ENCODE data around the gene ADAMTS5.

The ADAMTS5 gene

DNA sequence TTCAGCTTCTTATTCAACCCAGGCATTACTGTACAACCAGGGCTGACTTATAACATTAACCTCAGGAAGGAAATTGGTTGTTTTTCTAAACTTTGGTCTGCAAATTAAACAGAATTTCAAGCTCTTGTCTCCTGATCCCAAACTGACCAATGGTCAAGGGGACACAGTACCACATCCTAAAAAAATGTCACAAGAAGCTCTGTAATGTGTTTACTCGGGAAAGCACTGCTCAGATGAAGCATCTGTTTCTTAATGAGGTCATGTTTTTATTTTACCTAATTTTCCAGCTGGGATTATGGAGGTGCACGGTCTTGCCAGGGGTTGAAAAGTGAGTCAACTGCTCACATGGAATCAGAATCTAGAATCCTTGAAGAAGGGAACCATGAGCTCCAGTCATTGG is 18.7 kb downstream of the ADAMTS5 start:
- DNase-seq (ENCODE audit: low read depth in 2 of 2), result no peak

DNA sequence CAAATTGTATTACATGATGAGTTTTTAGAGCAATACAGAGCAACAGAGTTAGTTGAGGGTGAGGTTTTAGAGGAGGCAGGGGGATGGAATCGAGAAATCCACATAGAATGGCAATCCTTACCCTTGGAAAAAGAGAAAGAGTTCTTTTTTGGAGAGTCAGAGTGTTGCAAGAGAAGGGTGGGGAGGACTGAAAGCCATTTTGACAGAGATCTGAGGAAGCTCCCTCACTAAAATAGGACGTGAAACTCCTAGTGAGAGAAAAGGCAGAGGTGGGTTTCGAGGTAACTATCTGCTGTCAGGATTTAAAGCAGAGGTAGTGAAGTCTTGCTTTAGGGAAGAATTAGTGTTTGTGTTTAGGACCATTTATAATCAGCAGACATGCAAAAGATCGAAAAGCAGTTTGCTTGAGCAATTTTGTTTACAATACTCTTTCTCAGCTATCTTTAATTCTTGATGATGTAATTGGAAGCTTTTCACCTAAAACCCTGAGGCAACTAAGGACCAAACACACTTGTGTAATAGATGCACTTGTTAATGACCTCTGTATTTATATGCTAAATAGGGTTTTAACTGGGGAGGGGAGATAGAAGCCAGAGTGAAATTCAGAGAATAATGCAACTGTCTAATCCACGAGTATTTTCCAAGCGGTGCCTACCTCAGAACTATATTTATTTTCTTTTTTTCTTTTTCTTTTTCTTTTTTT is 20.0 kb downstream of the ADAMTS5 start:
- no peak for DNase-seq (ENCODE audit: low read depth in 2 of 2)

DNA sequence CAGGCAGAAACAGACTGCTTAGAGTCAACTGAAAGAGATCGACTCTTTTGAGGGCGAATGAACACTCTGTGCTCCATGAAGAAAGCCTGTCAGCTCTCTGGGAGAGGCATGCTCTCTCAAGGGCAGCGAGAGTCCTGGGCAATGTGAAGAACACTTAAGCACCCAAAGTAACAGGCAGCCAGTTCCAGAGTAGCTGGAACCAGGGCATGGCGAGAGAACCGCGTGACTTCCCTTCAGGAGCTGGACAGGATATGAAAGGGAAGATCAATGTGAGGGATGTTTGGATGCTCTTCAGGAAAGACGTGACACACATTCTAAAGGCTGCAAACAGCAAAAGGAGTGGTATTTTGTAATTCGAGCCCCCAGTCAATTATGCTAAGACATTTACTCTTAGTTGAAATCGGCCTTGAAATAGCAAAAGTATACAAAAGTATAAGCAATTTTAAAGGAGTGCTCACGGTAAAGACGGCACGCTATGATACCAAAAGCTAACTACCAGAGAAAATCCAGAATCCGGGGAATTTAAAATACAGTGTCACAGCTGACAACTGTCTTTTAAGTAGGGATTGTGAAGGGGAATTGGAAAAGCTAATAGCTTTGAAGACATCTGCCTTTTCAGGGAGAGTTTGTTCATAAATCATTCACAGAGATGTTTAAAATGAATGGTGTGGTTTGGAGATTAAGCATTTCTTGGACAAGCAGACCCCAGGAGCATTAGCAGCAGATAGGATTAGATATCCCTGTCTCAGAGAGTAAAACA is 20.8 kb downstream of the ADAMTS5 start:
- no peak for DNase-seq (ENCODE audit: low read depth in 2 of 2)

DNA sequence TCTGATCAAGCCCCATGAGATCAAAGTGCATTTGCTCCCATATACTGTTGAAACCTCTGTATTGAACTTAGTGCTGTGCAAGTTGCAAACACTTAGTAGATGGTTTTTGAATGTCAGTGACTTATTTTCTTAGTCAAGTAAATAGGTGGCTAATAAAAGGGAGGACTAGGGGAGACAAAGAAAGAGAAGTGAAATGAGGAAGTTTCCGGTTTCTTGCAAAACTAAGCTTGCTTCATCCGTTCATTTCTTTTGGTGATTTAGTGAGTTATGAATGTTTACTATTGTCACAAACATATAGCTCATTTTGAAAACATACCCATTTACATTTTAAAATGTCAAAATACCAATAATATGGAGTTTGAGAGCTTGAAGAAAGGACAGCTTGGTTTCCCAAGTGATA is 23.0 kb downstream of the ADAMTS5 start:
- no peak for DNase-seq (ENCODE audit: low read depth in 2 of 2)

DNA sequence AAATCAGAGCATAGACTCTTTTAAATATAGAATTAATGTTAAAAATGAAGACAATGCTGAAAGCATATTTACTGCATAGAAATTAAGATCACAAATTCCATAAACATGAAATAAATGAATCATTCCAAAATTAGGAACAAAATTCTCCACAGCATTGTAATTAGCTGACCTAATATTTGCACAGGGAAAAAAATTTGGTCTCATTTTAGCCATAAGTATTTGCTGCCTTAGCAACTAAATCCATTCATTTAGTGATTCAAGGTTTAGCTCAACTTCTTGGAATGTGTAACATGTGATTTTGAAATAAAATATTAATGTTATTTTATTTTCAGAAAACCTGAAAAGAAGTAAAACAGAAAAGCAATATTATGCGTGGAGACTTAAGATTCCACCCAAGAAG is 25.5 kb downstream of the ADAMTS5 start:
- DNase-seq (ENCODE audit: low read depth in 2 of 2), result no peak

DNA sequence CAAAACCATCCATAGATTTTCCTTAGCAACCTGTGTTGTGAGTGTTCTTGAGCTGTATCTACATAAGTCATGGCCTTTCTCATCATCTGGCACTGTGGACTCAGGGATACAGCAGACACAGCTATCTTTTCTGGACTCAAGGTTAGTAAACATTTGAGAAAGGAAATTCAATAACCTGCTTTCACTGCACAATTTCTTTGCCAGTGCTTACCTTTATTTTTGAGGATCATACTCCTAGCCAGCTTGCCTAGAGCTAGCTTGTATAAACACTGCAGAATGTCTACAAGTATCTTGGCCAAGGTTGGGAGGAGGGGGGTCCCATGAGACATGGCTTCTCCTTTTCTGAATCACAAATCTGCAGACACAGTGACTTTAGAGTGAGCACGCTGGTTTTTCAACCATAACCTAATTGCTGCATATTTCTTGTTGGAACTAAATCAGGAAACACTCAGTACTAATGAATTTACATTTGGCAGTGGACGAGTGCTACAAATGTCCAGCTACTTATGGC is 27.2 kb downstream of the ADAMTS5 start:
- no peak for DNase-seq (ENCODE audit: low read depth in 2 of 2)

DNA sequence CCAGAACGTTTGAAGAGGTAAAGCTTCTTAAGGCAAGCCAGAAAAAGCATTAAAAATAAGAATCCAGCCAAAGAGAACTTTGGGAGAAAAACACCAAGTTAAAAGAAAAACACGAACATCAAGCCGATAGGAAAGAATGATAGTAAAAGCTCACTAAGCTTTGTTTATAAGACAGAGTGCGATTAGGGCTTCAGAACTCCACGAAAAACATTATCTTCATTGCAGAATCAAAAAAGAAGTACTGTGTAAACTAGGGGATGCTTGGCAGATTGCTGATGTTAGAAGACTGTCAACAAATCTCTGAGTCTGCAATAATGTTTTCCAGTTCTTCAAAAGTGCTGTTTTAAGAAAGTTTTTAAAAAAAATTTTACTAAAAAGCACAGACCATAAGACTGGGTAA is 30.2 kb downstream of the ADAMTS5 start:
- DNase-seq (ENCODE audit: low read depth in 2 of 2), result no peak

DNA sequence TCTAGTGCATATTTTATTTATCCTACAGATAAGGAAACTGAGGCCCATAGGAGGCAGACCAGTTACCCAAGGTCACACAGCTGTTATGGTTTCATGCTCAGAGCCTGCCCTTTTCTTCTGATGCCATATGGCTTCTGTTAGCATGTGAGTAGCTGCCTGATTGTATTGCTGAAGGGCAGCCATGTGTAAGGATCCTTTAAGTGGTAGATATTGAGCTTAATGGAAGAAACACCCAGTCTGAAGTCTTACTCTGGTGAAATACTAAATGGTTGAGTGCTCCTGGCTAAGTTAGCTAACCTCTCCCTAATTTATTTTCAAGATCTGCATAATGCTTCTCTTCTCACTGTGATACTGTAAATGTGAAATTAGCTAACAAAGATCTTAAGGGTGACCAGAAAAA is 30.9 kb downstream of the ADAMTS5 start:
- DNase-seq (ENCODE audit: low read depth in 2 of 2), result no peak

DNA sequence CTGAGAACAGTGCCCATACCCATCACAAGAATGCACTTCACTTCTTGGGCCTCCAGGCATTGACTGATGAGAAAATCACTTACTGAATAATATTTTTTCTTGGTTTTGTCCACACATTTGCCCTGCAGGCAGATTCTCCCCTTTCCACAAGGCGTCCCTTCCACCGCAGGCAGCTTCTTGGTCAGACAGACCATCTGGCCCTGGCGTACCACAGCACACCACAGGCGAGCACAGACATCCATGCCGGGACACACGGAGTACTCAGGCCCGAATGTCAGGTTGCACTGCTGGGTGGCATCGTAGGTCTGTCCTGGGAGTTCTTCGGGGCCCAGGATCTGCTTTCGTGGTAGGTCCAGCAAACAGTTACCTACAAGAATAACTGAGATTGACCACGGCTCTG is 32.5 kb downstream of the ADAMTS5 start:
- DNase-seq (ENCODE audit: low read depth in 2 of 2), result no peak

DNA sequence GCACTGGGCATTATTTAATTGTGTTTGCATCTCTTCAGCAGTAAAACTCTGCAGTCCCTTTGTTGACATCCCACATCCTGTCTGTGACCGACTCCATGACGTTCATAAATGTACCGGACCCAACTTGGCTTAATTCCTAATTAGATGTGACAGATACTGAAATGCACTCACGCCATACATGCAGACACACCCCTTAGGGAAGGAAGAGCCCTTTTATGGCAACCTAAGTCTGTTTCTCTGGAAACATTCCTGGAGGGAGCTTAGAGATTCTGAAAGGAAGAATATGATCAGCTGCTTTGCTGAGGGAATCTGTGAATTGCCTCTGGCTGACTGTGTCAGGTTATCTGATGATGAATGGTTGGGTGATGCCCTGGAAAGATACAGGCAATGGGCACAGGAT is 33.4 kb downstream of the ADAMTS5 start:
- DNase-seq (ENCODE audit: low read depth in 2 of 2), result no peak

DNA sequence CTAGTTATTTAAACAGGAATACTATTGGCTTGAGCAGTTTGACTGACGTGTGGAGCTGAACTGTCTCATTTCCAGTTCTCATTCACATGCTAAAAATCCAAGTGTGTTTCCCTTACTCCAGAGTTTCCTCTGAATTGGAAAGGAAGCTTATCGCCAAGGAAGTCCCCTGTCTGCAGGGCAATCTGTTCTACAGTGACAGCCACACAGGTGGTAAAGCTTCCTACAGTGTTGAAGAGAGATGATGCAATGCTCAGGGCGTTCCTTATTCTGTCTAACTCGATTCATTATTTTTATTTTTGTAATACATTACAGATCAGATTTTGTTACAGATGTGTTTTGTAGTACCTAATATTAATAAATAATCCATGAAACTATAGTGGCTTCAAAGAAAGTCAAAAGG is 41.3 kb downstream of the ADAMTS5 start:
- no peak for DNase-seq (ENCODE audit: low read depth in 2 of 2)

DNA sequence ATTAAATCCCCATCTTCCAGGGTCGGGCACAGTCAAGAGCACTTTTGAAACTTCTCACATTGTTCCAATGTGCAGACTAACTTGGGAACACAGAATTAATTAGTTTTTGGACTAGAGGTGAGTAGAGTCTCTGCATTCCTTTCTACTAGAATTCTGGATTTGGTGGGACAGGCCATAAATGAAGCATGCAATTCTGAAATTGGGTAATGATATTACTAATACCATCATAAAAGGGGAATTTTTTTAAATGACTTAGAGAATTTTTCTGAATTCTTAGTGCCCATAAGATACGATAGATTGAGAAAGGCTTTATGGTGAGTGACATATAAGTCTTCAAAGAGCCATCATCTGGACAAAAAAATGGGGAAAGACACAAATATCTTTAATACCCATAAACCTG is 41.8 kb downstream of the ADAMTS5 start:
- no peak for DNase-seq (ENCODE audit: low read depth in 2 of 2)

DNA sequence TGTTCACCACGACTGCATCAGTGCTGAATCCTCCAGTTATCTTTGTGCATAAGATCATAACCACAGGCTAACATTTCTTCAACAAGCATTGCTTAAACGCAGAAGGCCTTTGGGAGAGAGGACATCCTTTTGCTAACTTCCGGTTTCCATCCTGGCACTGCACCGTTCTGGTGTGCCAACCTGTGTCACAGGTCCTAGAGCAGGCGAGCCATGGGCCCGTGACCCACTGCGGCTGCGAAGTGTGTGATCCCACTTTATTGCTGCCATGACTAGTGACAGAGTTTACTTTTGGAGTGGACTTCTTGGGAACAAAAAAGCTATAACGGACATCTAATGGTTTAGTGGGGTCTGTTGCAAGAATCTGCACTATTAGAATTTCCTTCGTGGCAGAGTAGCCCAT is 42.9 kb downstream of the ADAMTS5 start:
- DNase-seq (ENCODE audit: low read depth in 2 of 2), result no peak

DNA sequence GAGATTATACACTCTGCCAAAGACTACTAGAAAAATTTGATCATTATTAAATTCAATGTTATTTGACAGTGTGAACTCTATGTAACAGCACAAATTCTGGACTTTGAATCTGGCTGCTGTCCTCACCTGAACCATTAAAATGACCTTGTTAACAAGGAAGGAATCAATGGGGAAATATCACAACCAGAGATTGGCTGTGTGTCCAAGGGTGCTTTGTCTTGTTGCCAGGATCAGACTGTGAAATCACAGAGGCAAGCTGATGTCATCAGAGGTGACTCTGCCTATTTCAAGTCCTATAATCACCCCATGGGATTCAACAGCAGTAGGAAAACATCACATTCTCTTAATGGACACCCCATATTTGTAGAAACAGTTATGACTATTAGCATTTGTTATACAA is 46.8 kb downstream of the ADAMTS5 start:
- DNase-seq (ENCODE audit: low read depth in 2 of 2), result no peak

DNA sequence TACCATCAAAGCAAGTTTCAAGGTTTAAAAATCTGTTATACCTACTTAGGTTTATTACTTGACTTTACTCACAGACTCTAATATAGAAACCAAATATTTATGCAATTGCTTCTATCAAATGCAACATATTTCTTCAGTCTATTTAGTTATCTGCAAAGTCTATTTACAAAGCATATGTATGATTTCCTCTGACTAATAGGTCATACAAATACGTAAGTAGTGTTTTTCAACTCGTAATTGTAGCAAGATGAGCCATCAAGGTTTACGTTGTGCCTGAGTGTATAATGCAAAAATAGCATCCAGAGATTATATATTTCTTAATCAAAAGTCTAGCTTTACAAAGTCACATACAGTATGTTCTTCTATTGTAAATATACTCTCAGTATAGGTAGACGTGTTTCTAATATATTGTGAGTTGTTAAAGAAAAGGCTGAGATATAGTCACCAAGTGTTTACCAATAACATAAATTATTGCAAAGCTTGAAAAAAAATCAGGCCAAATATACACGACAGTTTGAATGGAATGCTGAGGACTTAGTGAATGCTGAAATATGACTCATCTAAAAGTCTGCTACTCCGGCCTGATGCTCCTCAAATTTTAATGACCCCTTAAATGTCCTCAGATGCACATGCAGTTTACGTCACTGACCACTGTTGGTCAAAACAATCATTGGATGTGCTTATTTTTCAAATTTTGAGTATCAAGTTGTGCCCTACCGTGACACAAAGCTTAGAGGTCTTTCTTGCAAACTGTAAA is 48.4 kb downstream of the ADAMTS5 start:
- DNase-seq (ENCODE audit: low read depth in 2 of 2), result no peak

DNA sequence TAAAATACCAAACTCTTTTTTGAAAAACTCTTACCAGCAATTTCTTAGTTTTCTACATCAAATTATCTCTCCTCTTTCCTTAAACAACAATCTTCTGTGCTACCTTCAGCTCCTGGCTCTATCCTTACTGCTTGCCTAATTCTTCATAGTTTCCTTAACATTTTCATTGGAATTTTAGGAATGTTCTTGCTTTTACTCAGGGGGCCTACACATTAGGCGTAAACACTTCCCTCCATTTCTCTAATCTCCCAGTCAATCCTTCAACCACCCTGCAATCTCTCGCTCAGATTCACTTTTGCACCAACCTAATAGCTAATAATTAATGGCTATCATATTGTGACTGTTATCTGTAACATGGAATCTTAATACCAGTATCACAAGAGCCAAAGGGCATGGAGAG is 50.1 kb downstream of the ADAMTS5 start:
- DNase-seq (ENCODE audit: low read depth in 2 of 2), result no peak

DNA sequence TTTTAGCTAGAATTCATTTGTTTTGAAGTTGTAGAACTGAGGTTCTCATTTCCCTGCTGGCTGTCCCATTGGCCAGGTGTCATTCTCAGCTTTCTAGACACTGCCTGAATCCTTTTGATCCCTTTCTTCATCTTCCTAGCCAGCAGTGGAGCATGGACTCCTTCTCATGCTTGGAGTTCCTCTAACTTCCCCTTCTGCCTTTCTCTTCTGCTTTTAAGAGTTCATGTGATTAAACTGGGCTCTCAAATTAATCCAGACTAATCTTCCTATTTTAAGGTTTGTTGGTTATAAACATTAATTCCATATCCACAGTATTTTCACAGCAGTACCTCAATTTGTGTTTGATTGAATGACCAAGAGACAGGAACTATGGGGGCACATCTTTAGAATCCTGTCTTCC is 52.3 kb downstream of the ADAMTS5 start:
- DNase-seq (ENCODE audit: low read depth in 2 of 2), result no peak

DNA sequence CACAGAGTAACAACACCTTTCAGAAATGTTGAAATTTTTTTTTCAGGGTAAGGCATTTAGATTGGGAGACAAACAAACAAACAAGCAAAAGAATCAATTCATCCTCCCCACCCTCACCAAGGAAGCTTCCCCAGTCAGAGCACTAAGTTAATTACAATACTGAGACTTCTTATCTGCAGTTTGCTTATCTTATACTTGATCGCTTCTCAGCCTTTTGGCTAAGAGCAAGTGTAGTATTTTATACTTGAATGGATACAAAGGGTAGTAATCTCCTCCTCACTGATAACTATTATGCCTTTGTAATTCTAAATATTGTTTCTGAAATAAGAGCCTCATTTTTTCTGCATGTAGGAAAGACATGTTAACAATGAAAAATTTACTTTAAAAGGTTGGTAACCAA is 54.4 kb downstream of the ADAMTS5 start:
- DNase-seq (ENCODE audit: low read depth in 2 of 2), result no peak

DNA sequence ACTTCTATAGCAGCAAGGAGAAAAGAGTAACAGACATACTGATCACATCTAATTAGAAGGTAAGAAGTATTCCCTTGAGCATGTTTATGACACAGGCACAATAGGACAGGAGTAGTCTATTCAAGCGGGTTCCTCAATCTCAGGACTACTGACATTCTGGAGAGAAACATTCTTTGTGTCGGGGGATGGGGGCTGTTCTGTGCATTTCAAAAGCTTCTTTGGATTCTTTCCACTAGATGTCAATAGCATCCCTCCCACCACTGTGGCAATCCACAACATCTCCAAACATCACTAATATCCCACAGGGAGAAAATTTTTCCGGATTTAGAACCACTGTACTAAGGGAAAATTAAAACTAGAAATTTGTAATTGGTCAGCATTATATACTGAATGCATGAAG is 56.9 kb downstream of the ADAMTS5 start:
- DNase-seq (ENCODE audit: low read depth in 2 of 2), result no peak

DNA sequence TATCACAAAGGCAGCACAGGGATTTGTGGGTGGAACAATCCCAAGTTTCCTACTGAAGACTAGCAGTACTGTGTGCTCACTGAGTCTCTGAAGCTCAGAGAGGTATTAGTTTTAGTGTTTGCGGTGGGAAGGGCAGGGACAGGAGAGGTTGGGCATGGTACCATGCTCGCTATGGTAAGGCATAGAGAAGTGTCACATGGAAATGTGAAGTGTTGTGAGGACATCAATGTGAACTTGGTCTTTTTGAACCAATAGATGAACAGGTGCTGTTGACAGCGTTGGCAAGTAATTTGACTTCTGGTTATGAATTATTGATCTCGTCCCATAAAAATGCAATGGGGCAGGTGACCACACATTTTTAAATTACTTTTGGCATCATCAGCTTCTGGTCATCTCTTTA is 65.9 kb downstream of the ADAMTS5 start:
- no peak for DNase-seq (ENCODE audit: low read depth in 2 of 2)

DNA sequence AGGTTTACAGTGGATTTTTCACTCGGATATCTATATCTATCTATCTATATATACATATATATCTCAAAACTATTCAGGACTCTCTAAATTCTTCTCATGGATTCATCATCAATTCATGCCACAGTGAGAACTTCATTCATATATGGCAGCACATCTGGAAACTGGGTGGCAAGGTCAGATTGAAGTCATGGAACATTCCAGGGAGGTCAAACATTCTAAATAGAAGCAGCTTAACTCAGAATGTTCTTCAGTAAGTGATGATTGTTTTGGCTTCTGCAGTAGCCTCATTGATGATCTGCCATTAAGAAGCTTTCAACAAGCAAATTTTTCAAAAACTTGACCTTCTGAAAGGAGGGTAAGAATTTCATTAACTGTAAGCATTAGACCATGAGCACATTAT is 74.7 kb downstream of the ADAMTS5 start:
- no peak for DNase-seq (ENCODE audit: low read depth in 2 of 2)

DNA sequence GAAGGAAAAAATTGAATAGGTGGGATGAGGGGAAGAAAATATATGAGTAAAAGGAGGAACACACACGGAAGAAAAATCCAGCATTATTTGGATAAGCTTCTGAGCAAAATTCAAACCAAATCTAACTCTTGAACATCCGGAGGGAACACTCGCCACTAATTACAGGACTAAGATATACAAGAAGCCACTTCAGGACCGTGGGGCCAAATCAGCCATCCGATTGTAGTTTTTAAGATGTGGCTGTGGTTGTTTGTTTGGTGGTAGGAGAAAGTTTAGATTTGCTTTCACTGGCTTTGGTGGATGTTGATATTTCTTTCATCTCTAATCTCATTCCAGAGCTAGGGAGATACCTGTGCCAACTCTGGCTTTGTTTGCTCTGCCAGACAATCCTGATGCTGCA is 78.0 kb downstream of the ADAMTS5 start:
- DNase-seq (ENCODE audit: low read depth in 2 of 2), result no peak

DNA sequence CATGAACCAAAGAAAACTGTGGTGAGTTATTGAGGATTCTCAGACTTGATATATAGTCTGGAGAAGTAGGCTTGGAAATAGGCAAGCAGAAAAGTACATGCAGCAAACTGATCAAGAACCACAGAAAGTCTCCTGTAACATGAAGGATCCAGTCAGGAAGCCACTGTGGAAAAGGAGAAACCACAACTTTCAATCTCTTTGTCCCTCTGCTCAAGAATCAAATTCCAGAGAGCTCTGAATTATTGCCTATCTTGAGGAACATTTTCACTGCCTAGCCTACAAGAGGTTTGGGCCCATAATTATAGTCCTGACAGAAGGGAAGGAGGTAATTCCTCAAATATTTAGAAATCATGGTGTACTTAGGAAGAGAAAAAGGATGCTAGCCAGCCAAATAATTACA is 78.6 kb downstream of the ADAMTS5 start:
- no peak for DNase-seq (ENCODE audit: low read depth in 2 of 2)

All from stimulated activated CD4-positive, alpha-beta T cell treated with anti-CD3 and anti-CD28 coated beads, Interleukin-15, amount 100 ng/mL, for 48 hours (primary cell).